ENCODE measurements around the gene TNFRSF19.

The TNFRSF19 gene

GRCh38 chr13:23724196-23724970 is 154.2 kb downstream of the TNFRSF19 start:
- DNase-seq = no peak

Data from CD4-positive, alpha-beta T cell treated with Interleukin-4 for 1 hour (primary cell).